Breast epithelium (tissue), 4 donors: Measurements from ENCODE around the gene TMEM151B. TPM values are rescaled to one million over a fixed set of nuclear protein-coding genes. Genes with fewer than 3 reads are reported as not detected.
A peak's percentile ranks its signal among the peaks of the same experiment; 100 is the strongest.

Source experiments
- DNase-seq, 2 donors: peaks; one replicate each; pipeline ENCODE4 v3.0.0-alpha.2; 2019; ENCODE audit warnings: low spot score in 2 of 2
- H3K27ac ChIP-seq, 2 donors: fragments of 200-600 bp; sonication (generic) in 1 of 2; one replicate each; pipeline ENCODE4 v1.5.1; 2016 to 2019; ENCODE audit warnings: mild to moderate bottlenecking in 1 of 2
- H3K27me3 ChIP-seq, 2 donors: fragments of 200-600 bp; sonication (generic) in 1 of 2; one replicate each; pipeline versions ENCODE4 v1.5.1 to v1.6.0; 2017 to 2019; ENCODE audit warnings: control low read depth in 1 of 2, mild to moderate bottlenecking in 1 of 2
- H3K36me3 ChIP-seq: fragments of 200-600 bp; one replicate; pipeline ENCODE4 v1.5.1; 2019
- H3K4me1 ChIP-seq, 2 donors: fragments of 200-600 bp; sonication (generic); one replicate each; pipeline ENCODE4 v1.5.1; 2016 to 2019; ENCODE audit warnings: control low read depth in 1 of 2
- H3K4me3 ChIP-seq, 3 donors: fragments of 200-600 bp; sonication (generic); 1 replicate in 2 of 3; 2 replicates in 1 of 3; pipeline ENCODE4 v1.5.1; 2016 to 2019; ENCODE audit warnings: mild to moderate bottlenecking in 3 of 3, moderate library complexity in 2 of 3
- H3K9me3 ChIP-seq, 2 donors: fragments of 200-600 bp; sonication (generic) in 1 of 2; one replicate each; pipeline ENCODE4 v1.5.1; 2016 to 2019; ENCODE audit warnings: control low read depth in 1 of 2
- POLR2A ChIP-seq: fragments of 450-650 bp; IDR thresholded peaks from one replicate; pipeline ENCODE4 v1.6.1; 2016; ENCODE audit warnings: antibody characterized with exemption, mild to moderate bottlenecking, moderate library complexity
- POLR2AphosphoS5 ChIP-seq, 3 donors: sonication (generic); formaldehyde crosslinking; IDR thresholded peaks; one replicate each; pipeline ENCODE4 v1.6.1; 2017; ENCODE audit warnings: antibody characterized with exemption in 3 of 3
- intact Hi-C: fragments of 100-400 bp; cut with DNase I; formaldehyde crosslinking; loops from one replicate; pipeline ENCODE4 v1.15.1; 2023; ENCODE audit warnings: low total_unique reads
- total RNA-seq, 3 donors: library from RNA; depleted of rRNA; stranded (reverse); fragments of >200 nt; gene quantifications; one replicate each; pipeline ENCODE4 v1.1.0, GENCODE V29; 2016
- TF ChIP-seq, protein P1 (sequence below), 3 donors: fragments of 450-650 bp; IDR thresholded peaks; one replicate each; pipeline ENCODE4 v1.5.1; 2016 to 2017; ENCODE audit warnings: antibody characterized with exemption in 3 of 3, mild to moderate bottlenecking in 3 of 3, moderate library complexity in 3 of 3

The TMEM151B gene
- total RNA-seq, 3 donors from 2014 or later: 0.15 TPM; not detected in 2

DNA sequence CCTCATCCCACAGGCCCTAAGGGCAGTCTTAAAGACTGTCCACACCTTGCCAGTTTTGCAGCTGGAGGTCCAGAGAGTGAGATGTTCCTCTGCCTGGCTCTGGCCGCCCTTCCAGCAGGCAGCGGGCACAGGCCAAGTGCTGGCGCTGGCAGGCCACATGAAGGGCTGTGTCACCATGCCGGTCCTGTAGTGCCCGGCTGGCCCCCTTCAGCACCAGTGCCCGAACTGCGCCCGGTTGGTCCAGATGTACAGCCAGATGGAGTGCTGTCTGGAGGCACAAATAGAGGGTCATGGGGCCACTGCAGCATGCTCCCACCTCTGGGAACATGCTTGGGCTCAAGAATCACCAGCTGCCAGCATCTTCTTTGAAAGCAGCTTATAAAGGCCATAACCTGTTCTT is 8.7 kb upstream of the TMEM151B start:
- TF ChIP-seq POLR2A (no peak), POLR2AphosphoS5 (IDR thresholded peaks at IDR 0.05) (no peak)
- TF ChIP-seq, protein P1, sequence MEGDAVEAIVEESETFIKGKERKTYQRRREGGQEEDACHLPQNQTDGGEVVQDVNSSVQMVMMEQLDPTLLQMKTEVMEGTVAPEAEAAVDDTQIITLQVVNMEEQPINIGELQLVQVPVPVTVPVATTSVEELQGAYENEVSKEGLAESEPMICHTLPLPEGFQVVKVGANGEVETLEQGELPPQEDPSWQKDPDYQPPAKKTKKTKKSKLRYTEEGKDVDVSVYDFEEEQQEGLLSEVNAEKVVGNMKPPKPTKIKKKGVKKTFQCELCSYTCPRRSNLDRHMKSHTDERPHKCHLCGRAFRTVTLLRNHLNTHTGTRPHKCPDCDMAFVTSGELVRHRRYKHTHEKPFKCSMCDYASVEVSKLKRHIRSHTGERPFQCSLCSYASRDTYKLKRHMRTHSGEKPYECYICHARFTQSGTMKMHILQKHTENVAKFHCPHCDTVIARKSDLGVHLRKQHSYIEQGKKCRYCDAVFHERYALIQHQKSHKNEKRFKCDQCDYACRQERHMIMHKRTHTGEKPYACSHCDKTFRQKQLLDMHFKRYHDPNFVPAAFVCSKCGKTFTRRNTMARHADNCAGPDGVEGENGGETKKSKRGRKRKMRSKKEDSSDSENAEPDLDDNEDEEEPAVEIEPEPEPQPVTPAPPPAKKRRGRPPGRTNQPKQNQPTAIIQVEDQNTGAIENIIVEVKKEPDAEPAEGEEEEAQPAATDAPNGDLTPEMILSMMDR (IDR thresholded peaks at IDR 0.05): no peak
- H3K27me3 ChIP-seq: no peaks in the 10 kb centered on the region
- no peaks in the 10 kb centered on the region for H3K36me3 ChIP-seq
- no peak overlapping the region for H3K4me3 ChIP-seq
- H3K4me1 ChIP-seq: peaks cover 15 to 21% of the 10 kb centered on the region in 2 donors
- intact Hi-C loops: no loop called here
- H3K9me3 ChIP-seq: no peaks in the 10 kb centered on the region
- no peak for DNase-seq
- no peak overlapping the region for H3K27ac ChIP-seq

DNA sequence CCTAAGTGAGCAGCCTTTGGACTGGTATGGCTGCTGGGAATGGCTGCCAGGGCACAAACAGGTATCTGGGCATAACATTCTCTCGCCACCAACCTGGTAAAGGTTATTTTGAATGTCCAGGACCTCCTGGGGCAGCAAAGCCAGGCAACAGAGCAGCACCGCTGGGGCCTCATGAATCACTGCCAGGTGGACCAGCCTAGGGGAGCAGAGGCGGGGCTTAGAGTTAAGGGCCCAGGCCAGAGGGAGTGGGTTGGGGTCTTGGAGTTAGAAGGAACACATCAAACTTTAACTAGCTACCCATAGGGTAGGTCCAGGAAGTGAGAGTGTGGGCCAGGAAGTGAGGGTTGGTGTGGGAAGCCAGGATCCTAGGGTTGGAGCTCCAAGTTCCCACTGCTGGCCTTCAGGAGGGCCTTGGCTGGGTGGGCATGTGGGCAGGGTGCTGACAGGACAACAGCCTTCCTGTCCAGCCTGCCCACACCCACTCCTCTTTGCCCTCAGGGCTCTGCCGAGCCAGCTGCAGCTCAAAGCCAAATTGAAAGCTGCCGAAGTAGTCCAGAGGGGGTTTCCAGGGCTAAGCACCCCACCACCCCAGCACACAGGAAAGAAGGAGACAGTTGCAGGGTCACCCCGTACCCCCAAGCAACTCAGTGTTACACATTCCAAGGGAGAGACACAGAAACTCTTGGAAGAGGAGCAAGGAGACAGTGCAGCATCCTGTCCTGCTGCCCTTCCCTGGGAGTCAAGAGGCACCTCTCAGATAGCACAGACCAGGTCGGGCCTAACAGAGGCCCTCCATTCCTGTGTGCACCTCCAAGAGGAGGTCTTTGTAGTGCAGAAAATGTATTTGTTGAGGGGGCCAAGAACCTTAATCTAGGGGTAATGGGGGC is 7.5 kb upstream of the TMEM151B start:
- Histone ChIP-seq H3K36me3 (no peaks in the 10 kb centered on the region), H3K27me3 (no peaks in the 10 kb centered on the region), H3K9me3 (no peaks in the 10 kb centered on the region), H3K4me1 (peaks cover 15 to 20% of the 10 kb centered on the region in 2 donors), H3K4me3 (peak overlapping the region; percentile 74 to 90 (median 77)), H3K27ac (peak overlapping the region; percentile 3 to 19)
- intact Hi-C loops: no loop called here
- DNase-seq: no peak
- TF ChIP-seq POLR2AphosphoS5 (IDR thresholded peaks at IDR 0.05): no peak

DNA sequence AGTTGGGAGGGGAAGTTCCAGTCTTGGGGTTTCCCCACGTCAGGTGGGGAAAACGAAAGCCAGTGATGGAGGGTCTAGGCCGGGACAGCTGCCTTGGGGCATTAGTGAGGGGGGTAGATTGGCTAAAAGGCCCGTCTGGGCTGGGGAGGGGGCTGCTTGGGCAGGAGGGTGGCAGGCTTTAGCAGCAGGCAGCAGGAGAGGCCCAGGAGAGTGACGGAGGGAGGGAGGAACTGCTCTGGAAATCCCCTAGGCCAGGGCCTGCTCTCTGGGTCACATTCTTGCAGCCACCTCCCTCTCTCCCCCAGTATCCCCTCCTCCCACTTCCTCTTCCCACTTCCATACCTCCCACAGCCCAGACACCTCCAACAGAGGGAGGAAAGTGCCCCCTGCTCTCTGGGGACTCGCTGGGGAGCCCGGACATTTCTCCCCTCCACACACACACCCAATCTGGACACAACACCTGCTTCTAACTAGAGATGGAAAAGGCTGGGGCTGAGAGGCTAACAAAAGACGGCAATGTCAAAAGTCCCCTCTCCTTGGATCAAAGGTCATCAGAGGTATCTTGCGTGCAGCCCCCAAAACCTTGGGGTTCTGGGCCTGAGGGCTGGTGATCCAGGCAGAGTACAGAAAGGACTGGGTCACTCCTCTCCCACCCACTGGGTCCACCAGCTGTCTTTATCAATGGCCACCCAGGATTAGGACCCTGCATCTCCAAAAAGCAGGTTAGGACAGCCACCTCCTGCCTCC is 6.7 kb upstream of the TMEM151B start:
- Histone ChIP-seq H3K4me1 (peaks cover 15 to 20% of the 10 kb centered on the region in 2 donors), H3K27ac (peak overlapping the region in 1 of 2 donors; percentile 3), H3K9me3 (no peaks in the 10 kb centered on the region), H3K4me3 (peak overlapping the region; percentile 74 to 90 (median 77)), H3K36me3 (no peaks in the 10 kb centered on the region), H3K27me3 (no peaks in the 10 kb centered on the region)
- intact Hi-C loops: no loop called here
- no peak for DNase-seq
- TF ChIP-seq POLR2A: no peak
- TF ChIP-seq, protein P1 (IDR thresholded peaks at IDR 0.05): no peak

DNA sequence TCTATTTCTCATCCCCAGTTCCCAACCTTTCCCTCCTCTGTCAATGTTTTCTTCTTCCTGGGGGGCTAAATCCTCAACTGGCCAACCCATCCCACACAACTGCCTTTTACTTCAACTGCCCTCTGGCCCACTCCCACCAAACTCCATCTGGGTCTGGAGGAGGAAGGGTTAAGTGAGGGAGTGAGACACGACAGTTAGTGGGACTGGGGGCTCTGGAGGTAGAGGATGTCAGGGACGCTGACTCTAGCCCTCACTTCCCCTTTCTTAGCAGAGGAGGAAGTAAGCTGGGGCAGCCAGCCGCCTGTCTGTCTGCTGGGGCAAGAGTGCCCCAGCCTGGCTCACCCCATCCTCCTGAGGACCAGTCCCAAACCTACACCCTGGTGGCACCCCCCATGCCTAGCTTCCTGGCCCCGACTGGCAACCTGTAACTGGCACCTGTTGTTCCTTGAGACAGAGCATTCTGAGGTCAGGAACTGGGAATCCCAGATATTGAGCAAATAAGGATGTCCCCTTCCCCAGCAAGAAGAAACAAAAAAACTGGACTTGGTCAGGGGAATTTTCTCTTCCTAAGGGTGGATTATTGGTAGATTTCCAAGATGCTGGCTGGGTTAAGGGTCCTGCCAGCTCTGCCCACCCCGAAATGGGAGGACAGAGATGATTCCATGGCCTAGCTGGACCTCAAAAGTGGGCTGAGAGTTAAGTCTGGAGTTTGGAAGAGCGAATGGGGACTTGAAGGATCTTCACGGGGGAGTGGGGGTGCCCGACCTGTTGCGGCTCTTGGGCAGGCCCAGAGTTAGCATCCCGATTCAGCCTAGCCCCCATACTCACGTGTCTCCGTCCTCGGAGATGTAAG is 5.9 kb upstream of the TMEM151B start:
- no peak for DNase-seq
- TF ChIP-seq POLR2AphosphoS5 (IDR thresholded peaks at IDR 0.05): no peak
- TF ChIP-seq, protein P1 (IDR thresholded peaks at IDR 0.05): no peak
- intact Hi-C loops: no loop called here

DNA sequence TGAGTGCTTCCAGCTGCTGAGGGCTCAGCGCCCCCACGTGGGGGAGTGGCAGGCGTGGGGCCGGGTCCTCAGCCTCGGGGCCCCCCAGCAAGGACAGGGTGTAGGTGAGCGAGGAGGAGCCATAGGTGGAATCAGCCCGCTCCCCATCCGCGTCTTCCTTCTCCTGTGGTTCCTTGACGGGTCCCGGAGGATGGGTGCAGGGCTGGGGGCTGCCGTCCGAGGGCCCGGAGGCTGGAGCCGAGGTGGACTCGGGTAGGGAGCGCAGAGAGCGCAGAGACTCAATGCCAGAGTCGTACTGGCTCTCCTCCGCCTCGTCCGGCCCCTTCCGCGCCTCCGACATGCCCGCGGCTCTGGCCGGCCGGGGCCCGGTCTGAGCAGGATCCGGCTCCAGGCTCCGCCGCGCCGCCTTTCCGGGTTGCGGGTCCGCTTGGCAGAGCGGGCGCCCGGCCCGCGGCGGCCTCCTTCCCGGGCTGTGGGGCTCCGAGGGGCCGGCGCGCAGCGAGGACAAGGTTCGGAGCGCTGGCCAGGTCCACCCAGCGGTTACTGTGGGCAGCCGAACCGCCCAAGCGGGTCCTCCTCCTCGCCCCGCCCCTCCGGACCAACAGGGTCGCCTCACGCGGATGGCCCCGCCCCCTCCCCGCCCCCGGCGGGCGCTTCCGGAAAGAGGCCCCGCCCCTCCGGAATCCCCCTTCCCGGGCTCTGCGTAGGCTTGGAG is 5.1 kb upstream of the TMEM151B start, which contains the start of gene NFKBIE:
TSS of gene NFKBIE (minus strand) at position 545 of the 715 bp plus-strand sequence. CDS start at position 340, 205 bp downstream.
- Histone ChIP-seq H3K4me1 (peaks cover 15 to 20% of the 10 kb centered on the region in 2 donors), H3K4me3 (peak within 1 kb of the TSS; percentile 74 to 90 (median 77)), H3K27ac (peak within 1 kb of the TSS; percentile 80 to 86), H3K9me3 (no peaks in the 10 kb centered on the region), H3K36me3 (no peaks in the 10 kb centered on the region), H3K27me3 (peaks cover 0 to 2% of the 10 kb centered on the region in 2 donors)
- TF ChIP-seq POLR2A (no peak), POLR2AphosphoS5 (IDR thresholded peaks at IDR 0.05) (peak in 1 of 3 donors; percentile 26)
- TF ChIP-seq, protein P1 (IDR thresholded peaks at IDR 0.05): peak in 1 of 3 donors; percentile 19
- peak; percentile 90 to 93 for DNase-seq
- intact Hi-C loops: no loop called here

More for the DNA sequence above, 5.9 kb upstream of the TMEM151B start:
- peak overlapping the region; percentile 80 to 86 for H3K27ac ChIP-seq
- no peaks in the 10 kb centered on the region for H3K9me3 ChIP-seq
- H3K36me3 ChIP-seq: no peaks in the 10 kb centered on the region
- no peaks in the 10 kb centered on the region for H3K27me3 ChIP-seq
- H3K4me3 ChIP-seq: peak overlapping the region; percentile 74 to 90 (median 77)
- peaks cover 15 to 20% of the 10 kb centered on the region in 2 donors for H3K4me1 ChIP-seq
